ENCODE results near the gene F7.

GRCh38 chr13:113078902-113079780, 26.4 kb upstream of the F7 start:
- TF ChIP-seq MXI1 (IDR thresholded peaks at IDR 0.05; ENCODE audit: borderline replicate concordance, low read depth, low read length) (no peak), MAZ (IDR thresholded peaks at IDR 0.05; ENCODE audit: borderline replicate concordance, low read depth, low read length) (no peak), CTCF (conservative IDR thresholded peaks at IDR 0.05; ENCODE audit: low read depth, low read length) (no peak), FOS (IDR thresholded peaks at IDR 0.05; ENCODE audit: low read depth, low read length) (no peak), POLR2A (IDR thresholded peaks at IDR 0.05; ENCODE audit: low read depth, low read length) (no peak), BHLHE40 (IDR thresholded peaks at IDR 0.05; ENCODE audit: low read depth, low read length) (no peak), CHD1 (IDR thresholded peaks at IDR 0.05; ENCODE audit: low read depth, low read length) (no peak), RFX5 (IDR thresholded peaks at IDR 0.05; ENCODE audit: low read depth, low read length) (no peak), MAFK (IDR thresholded peaks at IDR 0.05; ENCODE audit: low read depth, low read length) (no peak), ELK1 (IDR thresholded peaks at IDR 0.05; ENCODE audit: borderline replicate concordance, low read depth, low read length) (no peak), CEBPB (IDR thresholded peaks at IDR 0.05; ENCODE audit: low read depth, low read length) (no peak)
